ACC112 (cell line): ENCODE results near the gene ZNF800.

Experiments
- H2AFZ ChIP-seq: fragments of 200-600 bp; sonication (generic); one replicate; pipeline ENCODE4 v1.6.0; 2017; ENCODE audit warnings: antibody characterized with exemption, low read length; ENCODE audit not compliant: unreplicated experiment
- H3K27ac ChIP-seq: fragments of 200-600 bp; sonication (generic); 2 replicates; pipeline ENCODE4 v1.5.1; 2014; ENCODE audit warnings: low read depth, mild to moderate bottlenecking, antibody characterized with exemption, low read length, moderate library complexity
- H3K27me3 ChIP-seq: fragments of 200-600 bp; sonication (generic); 2 replicates; pipeline ENCODE4 v1.6.1; 2014; ENCODE audit warnings: mild to moderate bottlenecking, antibody characterized with exemption, low read length, moderate library complexity, mixed read lengths; ENCODE audit not compliant: insufficient read depth
- H3K36me3 ChIP-seq: fragments of 200-600 bp; sonication (generic); 2 replicates; pipeline ENCODE4 v1.6.1; 2016; ENCODE audit warnings: mild to moderate bottlenecking, antibody characterized with exemption, low read length, moderate library complexity, mixed read lengths; ENCODE audit not compliant: insufficient read depth
- H3K4me1 ChIP-seq: fragments of 200-600 bp; sonication (generic); one replicate; pipeline ENCODE4 v1.6.1; 2016; ENCODE audit warnings: low read length, mixed read lengths; ENCODE audit not compliant: insufficient read depth, unreplicated experiment, control insufficient read depth
- H3K4me3 ChIP-seq: fragments of 200-600 bp; sonication (generic); 2 replicates; pipeline ENCODE4 v1.5.1; 2014; ENCODE audit warnings: mild to moderate bottlenecking, low read depth, low read length
- H3K79me2 ChIP-seq: fragments of 200-600 bp; sonication (generic); one replicate; pipeline ENCODE4 v1.6.0; 2016; ENCODE audit warnings: low read length; ENCODE audit not compliant: control insufficient read depth, unreplicated experiment, insufficient read depth

The ZNF800 gene

DNA sequence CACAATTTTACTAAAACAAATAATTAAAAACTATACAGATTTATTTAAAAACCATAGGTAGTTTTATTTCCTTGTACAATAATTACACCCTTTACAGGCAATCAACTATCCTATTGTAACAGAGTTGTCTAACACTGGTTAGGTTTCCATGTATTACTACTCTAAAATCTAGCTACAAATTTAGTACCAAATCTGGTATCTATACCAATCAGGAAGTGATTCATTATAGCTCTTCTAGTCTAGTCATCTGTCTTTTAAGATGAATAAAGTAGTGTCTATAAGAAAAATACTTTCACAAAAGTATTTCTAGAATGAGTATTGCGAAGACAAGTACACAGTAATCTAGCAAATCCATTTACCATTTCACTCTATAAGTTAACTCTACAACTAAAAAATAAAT, 16.9 kb downstream of the ZNF800 start:
- Histone ChIP-seq H3K79me2 (peaks cover 30% of the 10 kb centered on the region), H3K4me3 (no peak overlapping the region), H3K4me1 (peaks cover 12% of the 10 kb centered on the region), H3K36me3 (peaks cover 23% of the 10 kb centered on the region), H3K27ac (no peak overlapping the region), H2AFZ (no peak overlapping the region), H3K27me3 (no peaks in the 10 kb centered on the region)

DNA sequence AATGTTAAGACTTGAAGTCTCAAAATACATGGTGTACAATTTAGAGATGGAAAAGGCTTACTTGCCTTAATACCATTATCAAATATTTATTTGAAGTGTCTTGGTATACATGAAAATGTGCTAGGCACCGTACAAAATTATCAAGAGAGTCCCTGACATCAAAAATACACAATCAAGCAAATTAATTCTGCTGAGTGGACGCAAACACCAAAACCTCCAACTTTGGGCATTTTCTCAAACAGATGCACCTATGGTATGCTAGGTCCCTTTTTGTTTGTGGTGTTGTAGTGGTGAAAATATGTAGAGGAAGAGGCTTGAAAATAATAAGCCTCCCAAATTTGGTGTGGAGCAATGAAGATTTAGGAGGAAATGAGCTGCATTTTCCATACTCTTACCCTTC, 24.8 kb downstream of the ZNF800 start:
- Histone ChIP-seq H3K79me2 (peaks cover 20% of the 10 kb centered on the region), H3K27me3 (no peaks in the 10 kb centered on the region), H2AFZ (no peak overlapping the region), H3K36me3 (peaks cover 3% of the 10 kb centered on the region; the same call in 1 of the 2 replicates), H3K27ac (no peak overlapping the region), H3K4me3 (no peak overlapping the region), H3K4me1 (no peaks in the 10 kb centered on the region)

DNA sequence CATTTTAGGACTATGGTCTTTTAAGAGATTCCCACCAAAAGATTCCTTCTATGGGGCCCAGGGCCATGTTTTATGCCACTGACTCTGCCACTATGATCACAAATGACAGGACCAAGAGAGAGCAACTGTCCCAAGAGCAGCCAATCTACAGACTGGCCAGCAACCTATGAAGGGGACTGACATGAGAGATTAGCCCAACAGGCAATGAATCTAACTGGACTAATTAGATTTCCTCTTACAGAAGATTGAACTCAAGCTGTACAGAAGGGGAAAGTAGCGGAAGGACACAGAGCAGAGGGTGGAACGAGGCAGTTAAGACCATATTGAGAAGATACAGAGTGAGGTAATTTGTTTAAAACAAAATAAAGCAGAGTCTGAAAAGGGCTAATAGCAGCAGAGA, 25.8 kb downstream of the ZNF800 start:
- Histone ChIP-seq H3K4me3 (no peak overlapping the region), H3K36me3 (peaks cover 11% of the 10 kb centered on the region; the same call in 1 of the 2 replicates), H3K27ac (no peak overlapping the region), H3K4me1 (no peaks in the 10 kb centered on the region), H3K79me2 (peaks cover 20% of the 10 kb centered on the region), H2AFZ (no peak overlapping the region), H3K27me3 (no peaks in the 10 kb centered on the region)

DNA sequence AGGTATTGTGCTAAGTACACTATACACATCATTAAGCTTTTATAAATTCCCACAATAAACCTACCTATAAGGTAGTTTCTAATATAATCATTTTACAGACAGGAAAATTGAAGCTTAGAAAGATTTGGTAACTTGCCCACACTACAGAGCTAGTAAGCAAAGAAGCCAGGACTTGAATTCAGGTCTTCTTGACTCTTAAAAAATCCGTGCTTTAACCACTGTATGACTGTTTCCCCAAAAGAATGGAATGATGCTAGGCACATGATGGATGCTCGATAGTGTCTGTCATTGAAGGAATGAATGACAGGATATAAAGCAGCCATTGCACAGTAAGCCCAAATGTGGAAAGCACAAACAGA, 26.6 kb downstream of the ZNF800 start:
- Histone ChIP-seq H3K4me1 (no peaks in the 10 kb centered on the region), H3K27ac (no peak overlapping the region), H3K79me2 (peaks cover 20% of the 10 kb centered on the region), H3K27me3 (no peaks in the 10 kb centered on the region), H2AFZ (no peak overlapping the region), H3K4me3 (no peak overlapping the region), H3K36me3 (peaks cover 11% of the 10 kb centered on the region; the same call in 1 of the 2 replicates)

DNA sequence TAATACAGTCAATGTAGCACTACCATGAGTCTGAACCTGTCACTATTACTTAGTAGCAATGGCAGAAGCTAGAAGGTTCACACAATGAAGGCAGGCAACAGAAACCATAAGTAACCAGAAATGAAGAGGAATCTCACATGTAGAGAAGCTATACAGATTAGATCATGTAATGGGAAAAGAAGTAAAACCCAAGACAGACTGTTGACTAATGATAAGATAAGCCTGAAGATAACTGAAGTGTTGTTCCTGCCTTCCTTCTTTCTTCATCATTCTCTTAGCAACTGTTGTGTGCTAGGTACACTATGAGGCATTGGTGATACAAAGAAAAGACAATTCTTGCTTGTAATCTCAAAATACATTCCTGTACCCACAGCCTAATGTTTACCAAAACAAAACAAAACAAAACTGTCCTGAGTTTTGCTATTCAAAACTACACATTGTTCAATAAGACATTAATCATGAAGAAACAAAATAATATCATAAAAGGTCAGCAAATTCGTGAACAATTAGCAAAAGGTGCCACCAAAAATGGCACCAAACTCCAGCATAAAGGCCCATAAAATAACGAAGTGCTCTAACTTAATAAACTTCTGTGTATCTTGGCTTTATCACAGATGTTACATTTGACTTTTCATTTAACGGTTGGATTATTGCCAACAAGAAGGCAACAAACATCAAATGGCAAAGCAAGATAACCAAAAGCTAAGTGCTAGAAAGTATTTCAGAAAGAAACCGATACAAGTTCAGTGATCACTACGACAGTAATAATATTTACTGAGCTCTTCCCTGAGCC, 27.1 kb downstream of the ZNF800 start:
- Histone ChIP-seq H3K4me3 (no peak overlapping the region), H2AFZ (no peak overlapping the region)

DNA sequence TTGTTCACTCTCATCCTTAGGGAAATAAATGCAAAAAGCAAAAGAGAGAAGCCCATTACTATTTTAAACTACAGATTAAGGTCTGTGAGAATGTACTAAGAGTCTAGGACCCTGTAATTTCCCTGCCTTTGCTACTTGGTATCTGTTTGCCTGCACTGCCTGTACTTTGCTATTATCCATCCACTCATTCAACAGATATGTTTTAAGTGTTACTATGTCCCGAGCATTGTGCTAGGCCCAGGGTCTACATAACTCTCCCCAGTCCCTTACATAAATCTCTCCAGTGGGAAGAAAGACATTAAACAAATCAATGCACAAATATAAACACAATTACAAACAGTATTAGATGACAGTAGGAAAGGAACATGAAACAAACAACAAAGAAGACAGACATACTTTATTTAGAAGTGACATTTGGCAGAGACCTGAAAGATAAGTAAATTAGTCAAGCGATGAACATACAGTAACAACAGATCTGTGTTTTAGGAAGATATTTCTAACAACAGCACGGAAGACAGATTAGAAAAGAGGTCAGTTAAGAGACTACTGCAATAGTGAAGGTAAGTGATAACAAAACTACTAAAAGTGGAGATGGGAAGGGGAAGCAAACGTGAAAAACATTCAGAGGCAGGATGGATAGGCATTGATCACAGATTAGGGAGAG, 30.0 kb downstream of the ZNF800 start:
- no peak overlapping the region for H2AFZ ChIP-seq
- H3K27me3 ChIP-seq = no peaks in the 10 kb centered on the region
- no peak overlapping the region for H3K27ac ChIP-seq
- H3K79me2 ChIP-seq = peaks cover 16% of the 10 kb centered on the region
- peaks cover 17% of the 10 kb centered on the region; the same call in 1 of the 2 replicates for H3K36me3 ChIP-seq
- no peak overlapping the region for H3K4me3 ChIP-seq
- H3K4me1 ChIP-seq = no peaks in the 10 kb centered on the region

More for the DNA sequence above, 27.1 kb downstream of the ZNF800 start:
- no peak overlapping the region for H3K27ac ChIP-seq
- H3K27me3 ChIP-seq = no peaks in the 10 kb centered on the region
- H3K79me2 ChIP-seq = peaks cover 20% of the 10 kb centered on the region
- no peaks in the 10 kb centered on the region for H3K4me1 ChIP-seq
- peaks cover 17% of the 10 kb centered on the region; the same call in 1 of the 2 replicates for H3K36me3 ChIP-seq

DNA sequence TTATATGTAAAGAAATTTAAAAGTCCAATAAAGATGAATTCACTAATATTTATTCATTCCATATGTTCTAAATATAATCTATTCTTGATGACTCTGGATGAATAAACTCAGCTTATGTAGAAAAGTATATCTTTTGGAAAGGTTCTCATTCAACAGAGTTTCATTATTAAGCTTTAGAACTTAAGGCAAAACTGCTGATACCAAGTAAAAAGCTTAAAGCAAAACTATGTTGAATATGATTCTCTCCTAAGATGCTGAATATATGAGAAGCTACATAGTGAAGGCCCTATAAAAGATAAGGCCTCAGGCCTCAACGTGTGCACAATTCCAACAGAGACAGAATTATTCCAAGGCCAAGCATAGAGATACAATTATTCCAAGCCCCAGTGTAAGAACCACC, 30.8 kb downstream of the ZNF800 start:
- H3K79me2 ChIP-seq = peaks cover 10% of the 10 kb centered on the region
- no peaks in the 10 kb centered on the region for H3K4me1 ChIP-seq
- no peak overlapping the region for H3K27ac ChIP-seq
- no peak overlapping the region for H3K4me3 ChIP-seq
- no peak overlapping the region for H2AFZ ChIP-seq
- H3K36me3 ChIP-seq = peaks cover 17% of the 10 kb centered on the region; the same call in 1 of the 2 replicates
- H3K27me3 ChIP-seq = no peaks in the 10 kb centered on the region

DNA sequence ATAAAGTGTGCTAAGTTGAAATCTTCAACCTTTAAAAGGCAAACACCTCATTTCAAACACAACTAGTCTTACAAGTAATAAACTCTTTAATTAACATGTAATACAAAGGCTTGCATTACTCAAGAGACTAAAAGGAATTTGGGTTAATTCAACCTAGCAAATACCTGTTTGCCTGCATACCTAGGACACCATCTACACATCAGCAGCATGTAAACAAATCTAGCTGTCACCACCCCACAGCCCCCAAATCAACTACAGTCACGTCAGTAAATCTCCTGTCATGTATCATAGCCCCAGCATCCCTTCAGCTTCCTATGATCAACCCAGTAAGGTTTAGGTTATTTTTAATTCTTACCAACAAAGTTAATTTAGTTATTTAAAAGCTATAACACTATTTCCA, 33.5 kb downstream of the ZNF800 start:
- Histone ChIP-seq H2AFZ (no peak overlapping the region), H3K27me3 (no peaks in the 10 kb centered on the region), H3K4me1 (no peaks in the 10 kb centered on the region), H3K36me3 (peaks cover 17% of the 10 kb centered on the region; the same call in 1 of the 2 replicates), H3K27ac (no peak overlapping the region), H3K4me3 (no peak overlapping the region), H3K79me2 (no peaks in the 10 kb centered on the region)

DNA sequence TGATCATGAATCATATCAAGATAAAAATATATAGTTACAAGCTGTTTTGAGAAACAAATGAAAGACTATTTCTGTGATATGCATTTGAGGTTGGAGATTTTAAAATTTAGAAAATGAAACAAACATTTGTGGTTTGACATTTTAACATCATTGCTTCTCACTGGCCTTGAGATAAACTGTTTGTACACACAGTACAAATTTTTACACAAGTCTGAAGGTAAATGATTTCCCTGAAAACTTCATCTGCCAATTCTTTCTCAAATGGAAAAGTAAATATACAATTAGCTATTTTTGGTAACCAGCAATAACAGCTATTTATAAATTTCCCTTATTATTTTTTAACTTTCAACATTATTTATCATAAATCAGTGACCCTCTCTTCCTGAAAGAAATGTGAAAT, 38.6 kb downstream of the ZNF800 start:
- H3K4me1 ChIP-seq = no peaks in the 10 kb centered on the region
- no peaks in the 10 kb centered on the region for H3K79me2 ChIP-seq
- no peak overlapping the region for H3K4me3 ChIP-seq
- H2AFZ ChIP-seq = no peak overlapping the region
- no peaks in the 10 kb centered on the region; the same call in 1 of the 2 replicates for H3K36me3 ChIP-seq
- H3K27ac ChIP-seq = no peak overlapping the region
- no peaks in the 10 kb centered on the region for H3K27me3 ChIP-seq

DNA sequence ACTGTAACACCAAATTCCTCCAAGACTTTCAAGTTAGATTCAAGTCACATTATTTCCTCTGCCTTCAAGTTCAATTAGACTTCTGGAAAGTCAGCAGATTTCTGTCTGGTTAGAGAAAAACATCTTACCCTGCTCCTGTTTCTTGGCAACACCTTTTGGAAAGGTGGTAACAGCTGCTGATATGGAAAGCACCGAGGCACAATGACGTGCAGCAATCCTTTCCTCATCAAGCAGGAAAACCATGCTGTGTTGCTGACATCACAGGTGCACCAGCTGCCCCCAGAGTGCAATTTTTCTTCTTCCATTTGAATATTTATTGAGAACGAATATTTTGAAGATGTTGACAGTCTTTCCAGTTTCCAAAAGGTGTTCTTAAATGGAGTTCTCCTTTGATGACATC, 41.9 kb downstream of the ZNF800 start:
- Histone ChIP-seq H3K36me3 (no peaks in the 10 kb centered on the region), H2AFZ (no peak overlapping the region), H3K4me3 (no peak overlapping the region), H3K4me1 (no peaks in the 10 kb centered on the region), H3K79me2 (no peaks in the 10 kb centered on the region), H3K27me3 (no peaks in the 10 kb centered on the region), H3K27ac (no peak overlapping the region)

DNA sequence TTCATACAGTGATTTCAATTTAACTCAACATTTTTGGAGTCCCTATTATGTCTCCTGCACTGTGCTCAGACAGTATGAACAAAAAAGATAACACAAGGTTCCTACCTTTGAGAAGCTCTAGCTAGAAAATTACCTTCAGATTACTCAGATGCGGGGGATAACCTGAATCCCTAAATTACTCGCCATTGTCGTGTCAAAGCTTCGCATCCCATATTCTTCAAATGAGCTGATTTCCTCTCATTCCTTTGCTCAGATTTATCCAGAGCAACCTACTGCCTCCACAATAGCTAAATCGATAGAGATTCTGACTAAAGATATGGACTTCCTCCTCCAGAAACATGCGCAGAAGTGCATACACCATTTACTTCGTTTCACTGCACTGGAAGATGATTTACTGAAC, 42.6 kb downstream of the ZNF800 start:
- H2AFZ ChIP-seq = no peak overlapping the region
- H3K27ac ChIP-seq = no peak overlapping the region
- no peaks in the 10 kb centered on the region for H3K79me2 ChIP-seq
- no peaks in the 10 kb centered on the region for H3K36me3 ChIP-seq
- no peak overlapping the region for H3K4me3 ChIP-seq
- H3K4me1 ChIP-seq = no peaks in the 10 kb centered on the region
- no peaks in the 10 kb centered on the region for H3K27me3 ChIP-seq
